ENCODE data around the gene EXOC3L2.

Gene EXOC3L2

DNA sequence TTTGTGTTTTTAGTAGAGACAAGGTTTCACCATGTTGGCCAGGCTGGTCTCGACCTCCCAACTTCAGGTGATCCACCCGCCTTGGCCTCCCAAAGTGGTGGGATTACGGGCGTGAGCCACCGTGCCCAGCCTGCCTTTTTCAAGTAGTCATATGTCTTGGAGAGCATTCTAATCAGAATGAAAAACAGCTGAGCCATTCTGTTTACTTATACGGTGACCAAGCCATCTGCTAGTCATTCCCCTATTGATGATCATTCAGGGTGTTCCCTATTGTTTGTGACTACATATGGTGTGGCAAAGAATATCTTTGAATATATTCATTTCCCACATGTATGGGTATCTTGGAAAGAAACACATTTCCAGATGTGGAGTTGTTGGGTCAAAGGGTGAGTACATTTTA is 49.4 kb downstream of the EXOC3L2 start:
- no peak for DNase-seq
- in situ Hi-C loops (cut with HindIII; ENCODE audit: low pct_ligation_motif_present, low pct_unique_long_range_greater_than_20kb, low sequenced_read_pairs), result no loop called here

DNA sequence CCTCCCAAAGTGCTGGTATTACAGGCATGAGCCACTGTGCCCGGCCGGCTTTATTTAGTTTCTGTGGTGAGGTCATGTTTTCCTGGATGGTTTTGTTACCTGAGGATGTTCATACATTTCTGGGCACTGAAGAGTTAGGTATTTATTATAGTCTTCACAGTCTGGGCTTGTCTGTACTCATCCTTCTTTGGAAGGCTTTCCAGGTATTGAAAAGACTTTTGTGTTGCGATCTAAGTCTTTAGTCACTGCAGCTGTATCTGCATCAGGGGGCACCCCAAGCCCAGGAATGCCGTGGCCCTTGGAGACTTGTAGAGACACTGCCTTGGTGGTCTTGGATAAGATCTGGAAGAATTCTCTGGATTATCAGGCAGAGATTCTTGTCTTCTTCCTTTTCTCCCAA is 53.8 kb downstream of the EXOC3L2 start:
- DNase-seq, result no peak
- in situ Hi-C loops (cut with HindIII; ENCODE audit: low pct_ligation_motif_present, low pct_unique_long_range_greater_than_20kb, low sequenced_read_pairs), result no loop called here

GRCh38 chr19:45189971-45190370 is 55.2 kb downstream of the EXOC3L2 start:
- in situ Hi-C loops (cut with HindIII; ENCODE audit: low pct_ligation_motif_present, low pct_unique_long_range_greater_than_20kb, low sequenced_read_pairs), result no loop called here

DNA sequence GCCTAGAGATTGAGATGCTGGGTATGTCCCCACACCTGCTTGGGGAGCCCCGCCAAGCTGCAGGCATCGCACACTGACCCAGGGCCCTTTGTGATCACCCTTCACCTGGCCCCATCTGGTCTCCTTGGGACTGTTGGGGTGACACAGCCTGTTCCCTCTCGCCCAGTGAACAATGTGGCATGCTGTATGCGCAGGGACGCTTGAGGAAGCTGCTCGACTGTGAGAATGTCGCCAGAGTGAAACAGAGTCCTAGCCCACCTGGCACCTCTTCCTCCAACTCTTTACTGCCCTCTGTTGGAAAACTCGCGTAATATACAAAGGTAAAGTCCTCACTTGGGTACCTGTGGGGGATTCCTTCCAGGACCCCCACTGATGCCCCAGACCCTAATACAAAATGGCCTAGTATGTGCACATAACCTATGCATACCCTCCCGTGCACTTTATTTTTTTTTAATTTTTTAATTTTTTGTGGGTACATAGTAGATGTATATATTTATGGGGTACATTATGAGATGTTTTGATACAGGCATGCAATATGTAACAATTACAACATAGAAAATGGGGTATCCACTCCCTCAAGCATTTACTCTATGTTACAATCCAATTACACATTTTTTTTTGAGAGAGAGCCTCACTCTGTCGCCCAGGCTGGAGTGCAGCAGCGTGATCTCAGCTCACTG is 57.6 kb downstream of the EXOC3L2 start:
- DNase-seq, result peak; percentile 14

More at GRCh38 chr19:45189971-45190370, 55.2 kb downstream of the EXOC3L2 start:
- no peak for DNase-seq

GRCh38 chr19:45186509-45187334 is 58.5 kb downstream of the EXOC3L2 start:
- no peak for DNase-seq
- in situ Hi-C loops (cut with HindIII; ENCODE audit: low pct_ligation_motif_present, low pct_unique_long_range_greater_than_20kb, low sequenced_read_pairs), result no loop called here

More for the DNA sequence above, 57.6 kb downstream of the EXOC3L2 start:
- in situ Hi-C loops (cut with HindIII; ENCODE audit: low pct_ligation_motif_present, low pct_unique_long_range_greater_than_20kb, low sequenced_read_pairs), result no loop called here

GRCh38 chr19:45184115-45184514 is 61.1 kb downstream of the EXOC3L2 start:
- no peak for DNase-seq
- in situ Hi-C loops (cut with HindIII; ENCODE audit: low pct_ligation_motif_present, low pct_unique_long_range_greater_than_20kb, low sequenced_read_pairs), result no loop called here

GRCh38 chr19:45182758-45183157 is 62.4 kb downstream of the EXOC3L2 start:
- in situ Hi-C loops (cut with HindIII; ENCODE audit: low pct_ligation_motif_present, low pct_unique_long_range_greater_than_20kb, low sequenced_read_pairs), result no loop called here

DNA sequence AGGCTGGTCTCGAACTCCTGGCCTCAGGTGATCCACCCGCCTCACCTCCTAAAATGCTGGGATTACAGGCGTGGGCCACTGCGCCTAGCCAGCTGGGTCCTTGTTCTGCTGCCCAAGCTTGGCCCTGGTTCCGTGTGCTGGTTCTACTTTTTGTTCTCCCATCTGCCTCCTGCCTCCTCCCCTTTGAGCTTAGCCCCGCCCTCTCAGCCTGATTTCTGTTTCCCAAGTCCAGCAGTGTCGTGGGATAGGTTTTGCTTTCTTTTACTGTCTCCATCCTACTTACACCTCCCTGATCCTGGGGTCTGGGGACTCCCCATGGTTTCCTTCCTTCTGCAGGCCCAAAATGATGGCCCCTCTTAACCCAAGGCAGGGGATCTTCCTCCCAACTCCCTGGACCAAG is 64.3 kb downstream of the EXOC3L2 start:
- in situ Hi-C loops (cut with HindIII; ENCODE audit: low pct_ligation_motif_present, low pct_unique_long_range_greater_than_20kb, low sequenced_read_pairs), result no loop called here

More at GRCh38 chr19:45182758-45183157, 62.4 kb downstream of the EXOC3L2 start:
- no peak for DNase-seq

DNA sequence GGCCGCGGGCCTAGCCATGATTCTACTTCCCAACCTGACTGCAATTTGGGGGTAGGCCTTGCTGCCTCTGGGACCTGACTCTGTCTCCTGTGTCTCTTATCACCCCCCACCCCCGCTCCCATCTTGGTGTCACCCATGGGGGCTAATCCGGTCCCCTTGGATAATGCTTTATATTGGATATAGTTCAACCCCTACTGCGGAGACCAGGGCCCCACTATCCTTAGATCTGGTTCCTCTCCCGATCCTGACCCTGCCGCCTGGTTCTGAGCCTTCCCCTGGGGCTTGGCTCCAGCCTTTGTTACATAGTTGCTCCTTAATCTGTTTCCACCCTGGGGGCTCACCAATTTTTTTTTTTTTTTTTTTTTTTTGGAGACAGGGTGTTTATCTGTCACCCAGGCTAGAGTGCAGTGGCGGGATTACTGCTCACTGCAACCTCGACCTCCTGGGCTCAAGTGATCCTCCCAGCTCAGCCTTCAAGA is 65.3 kb downstream of the EXOC3L2 start:
- in situ Hi-C loops (cut with HindIII; ENCODE audit: low pct_ligation_motif_present, low pct_unique_long_range_greater_than_20kb, low sequenced_read_pairs), result no loop called here
- no peak for DNase-seq

More for the DNA sequence above, 64.3 kb downstream of the EXOC3L2 start:
- DNase-seq, result no peak

- peak; percentile 8 for DNase-seq
- in situ Hi-C loops (cut with HindIII; ENCODE audit: low pct_ligation_motif_present, low pct_unique_long_range_greater_than_20kb, low sequenced_read_pairs), result no loop called here
Observed at GRCh38 chr19:45179072-45179891, 65.9 kb downstream of the EXOC3L2 start.

GRCh38 chr19:45178262-45179071 is 66.7 kb downstream of the EXOC3L2 start, which contains the start of gene BLOC1S3:
TSS of gene BLOC1S3 (plus strand) at chr19:45178784. CDS start at chr19:45179297, 513 bp downstream.
- in situ Hi-C loops (cut with HindIII; ENCODE audit: low pct_ligation_motif_present, low pct_unique_long_range_greater_than_20kb, low sequenced_read_pairs), result no loop called here
- peak; percentile 99 for DNase-seq

DNA sequence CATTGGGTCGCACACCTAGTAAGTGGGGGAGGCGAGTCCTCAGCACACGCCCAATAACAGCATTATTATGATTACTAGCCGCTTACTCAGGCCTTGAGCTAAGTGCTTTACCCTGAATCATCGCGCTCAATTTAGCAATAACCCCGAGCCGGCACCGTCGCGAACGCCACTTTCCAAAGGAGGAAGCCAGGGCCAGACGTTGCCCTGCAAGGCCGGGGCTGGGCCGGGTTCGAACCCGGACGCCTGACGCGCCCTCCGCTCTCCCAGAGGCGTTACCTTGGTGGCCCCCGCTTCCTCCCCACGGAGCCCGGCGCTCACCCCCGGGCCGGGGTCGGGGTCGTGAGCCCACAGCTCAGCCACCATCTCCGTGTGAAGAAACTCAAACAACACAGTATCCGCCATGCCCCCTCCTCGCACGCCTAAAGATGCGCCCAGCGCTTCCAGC is 67.4 kb downstream of the EXOC3L2 start, which contains the start of gene TRAPPC6A:
TSS of gene TRAPPC6A (minus strand) at position 421 of the 445 bp plus-strand sequence. CDS start at position 402, 19 bp downstream.
- in situ Hi-C loops (cut with HindIII; ENCODE audit: low pct_ligation_motif_present, low pct_unique_long_range_greater_than_20kb, low sequenced_read_pairs), result no loop called here
- peak; percentile 51 for DNase-seq

DNA sequence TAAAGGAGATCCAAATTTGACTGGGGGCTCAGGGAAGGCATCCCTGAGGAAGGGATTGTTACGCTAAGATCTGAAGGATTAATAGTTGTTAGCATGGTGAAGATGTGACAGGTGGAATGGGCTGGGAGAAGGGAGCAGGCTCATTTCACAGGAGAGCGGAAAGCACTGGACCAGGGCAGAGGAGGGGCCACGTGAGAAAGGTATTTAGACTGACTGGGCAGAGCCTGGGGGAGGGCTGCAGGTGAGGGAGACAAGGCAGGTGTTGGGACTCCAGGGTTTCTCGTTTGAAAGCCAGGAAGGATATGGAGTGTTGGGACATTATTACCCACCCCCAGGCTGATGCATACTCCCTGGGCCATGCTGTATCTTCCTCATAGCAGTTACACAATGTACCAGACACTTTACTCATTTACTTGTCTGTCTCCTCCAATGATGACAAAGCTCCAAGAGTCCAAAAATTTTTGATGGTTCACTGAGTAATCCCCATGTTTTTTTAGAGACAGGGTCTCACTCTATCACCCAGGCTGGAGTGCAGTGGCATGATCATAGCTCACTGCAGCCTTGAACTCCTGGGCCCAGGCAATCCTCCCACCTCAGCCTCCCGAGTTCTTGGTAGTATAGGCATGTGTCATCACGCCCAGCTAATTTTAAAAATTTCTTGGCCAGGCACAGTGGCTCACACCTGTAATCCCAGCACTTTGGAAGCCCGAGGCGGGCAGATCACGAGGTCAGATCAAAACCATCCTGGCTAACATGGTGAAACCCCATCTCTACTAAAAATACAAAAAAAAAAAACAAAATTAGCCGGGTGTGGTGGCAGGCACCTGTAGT is 69.5 kb downstream of the EXOC3L2 start:
- in situ Hi-C loops (cut with HindIII; ENCODE audit: low pct_ligation_motif_present, low pct_unique_long_range_greater_than_20kb, low sequenced_read_pairs), result no loop called here

DNA sequence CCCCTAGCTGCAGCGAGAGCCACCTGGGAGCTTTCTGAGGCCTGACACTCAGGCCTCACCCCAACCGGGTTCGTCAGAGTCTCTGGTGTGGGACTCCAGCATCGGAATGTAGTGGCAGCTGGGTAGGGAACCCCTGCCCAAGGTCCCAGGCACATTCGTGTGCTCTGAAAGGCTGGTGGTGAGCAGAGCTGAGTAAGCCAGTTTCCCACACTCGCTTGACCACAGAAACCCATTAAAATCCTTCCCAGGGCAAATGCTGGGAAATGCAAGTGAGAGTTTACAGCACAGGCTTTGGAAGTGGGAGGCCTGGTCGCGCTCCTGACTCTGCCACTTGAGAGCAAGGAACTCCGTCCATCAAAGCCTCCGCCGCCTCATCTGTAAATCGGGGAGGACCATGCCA is 71.4 kb downstream of the EXOC3L2 start:
- DNase-seq, result peak; percentile 50
- in situ Hi-C loops (cut with HindIII; ENCODE audit: low pct_ligation_motif_present, low pct_unique_long_range_greater_than_20kb, low sequenced_read_pairs), result no loop called here

More for the DNA sequence above, 69.5 kb downstream of the EXOC3L2 start:
- DNase-seq, result no peak

DNA sequence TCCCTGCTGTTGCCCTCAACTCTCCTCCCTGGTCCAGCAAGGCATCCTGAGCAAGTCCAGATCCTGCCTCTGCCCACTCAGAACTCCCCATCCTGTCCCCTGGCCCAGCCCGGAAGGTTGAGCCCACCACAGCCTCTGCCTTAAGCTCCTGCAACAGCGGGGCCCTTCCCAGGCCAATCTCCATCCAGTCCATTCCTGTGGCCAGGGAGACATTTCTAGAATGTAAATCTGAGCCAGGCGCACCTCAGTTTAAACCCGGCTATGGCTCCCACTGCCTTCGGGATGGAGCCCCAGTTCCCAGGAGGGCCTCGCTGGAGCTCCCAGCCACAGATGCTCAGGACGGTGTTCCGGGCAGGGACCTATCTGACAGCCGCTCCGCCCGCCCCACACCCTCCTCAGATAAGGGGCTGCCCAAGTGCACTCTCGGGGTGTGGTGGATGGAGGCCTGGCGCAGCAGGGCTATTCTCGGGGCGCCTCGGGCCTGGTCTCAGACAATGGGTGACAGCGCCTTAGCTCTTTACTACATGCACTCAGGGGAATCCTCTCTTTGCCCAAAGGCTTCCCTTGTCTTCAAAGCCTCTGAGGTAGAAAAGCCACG is 72.5 kb downstream of the EXOC3L2 start:
- no peak for DNase-seq
- in situ Hi-C loops (cut with HindIII; ENCODE audit: low pct_ligation_motif_present, low pct_unique_long_range_greater_than_20kb, low sequenced_read_pairs), result no loop called here

DNA sequence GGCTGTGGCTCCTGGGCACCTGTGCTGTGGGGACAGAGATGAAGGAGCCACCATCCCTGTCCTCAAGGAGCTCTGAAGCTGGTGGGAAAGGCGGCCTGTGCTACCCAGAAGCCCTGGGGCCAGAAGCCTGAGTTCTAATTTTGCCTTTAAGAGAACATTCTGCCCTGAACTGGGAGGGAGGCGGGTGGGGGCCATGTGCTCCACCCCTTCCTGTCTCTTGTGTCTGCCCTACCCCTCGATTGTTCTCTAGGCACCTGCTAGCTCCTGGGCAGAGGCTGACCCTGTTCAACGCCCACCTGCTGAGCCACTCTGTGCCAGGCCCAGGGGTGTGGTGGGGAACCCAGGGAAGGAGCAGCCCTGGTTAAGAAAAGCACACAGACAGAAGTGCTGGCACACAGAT is 73.0 kb downstream of the EXOC3L2 start:
- in situ Hi-C loops (cut with HindIII; ENCODE audit: low pct_ligation_motif_present, low pct_unique_long_range_greater_than_20kb, low sequenced_read_pairs), result no loop called here
- no peak for DNase-seq

DNA sequence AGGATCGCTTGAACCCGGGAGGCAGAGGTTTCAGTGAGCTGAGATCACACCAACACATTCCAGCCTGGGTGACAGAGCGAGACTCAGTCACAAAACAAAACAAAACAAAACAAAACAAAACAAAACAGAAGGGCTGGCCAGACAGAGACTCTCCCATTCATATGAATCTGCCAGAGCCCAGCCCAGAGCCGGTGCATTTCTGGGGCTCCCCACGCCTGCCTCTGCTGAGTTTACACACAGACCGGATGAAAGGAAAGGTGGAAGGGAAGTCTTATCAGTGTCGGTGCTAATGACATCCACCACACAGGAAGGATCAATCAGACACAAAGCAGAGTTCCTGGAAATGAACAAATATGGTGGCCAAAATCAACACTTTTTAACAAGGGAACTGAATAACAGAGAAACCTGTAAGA is 74.0 kb downstream of the EXOC3L2 start:
- in situ Hi-C loops (cut with HindIII; ENCODE audit: low pct_ligation_motif_present, low pct_unique_long_range_greater_than_20kb, low sequenced_read_pairs), result no loop called here
- no peak for DNase-seq
